Activated naive CD4-positive, alpha-beta T cell treated with anti-CD3 and anti-CD28 coated beads, Interleukin-2, amount 10 ng/mL, durations not matched to agents 7 days and 5 days (primary cell): ENCODE results near the gene SCLT1.

Source experiments
- CTCF ChIA-PET: fragments of 350-600 bp; sonication (Branson Sonifier 250); formaldehyde crosslinking; loops from one replicate; lab custom pipeline; 2021; ENCODE audit warnings: antibody characterized with exemption; lab: Charles Lee
- DNase-seq: peaks from one replicate; pipeline ENCODE4 v3.0.0-alpha.2; 2020
- H3K27ac Mint-ChIP-seq: one replicate; pipeline ENCODE4 v1.8.0; 2021; ENCODE audit warnings: mild to moderate bottlenecking, moderate library complexity, mixed read lengths
- H3K27me3 Mint-ChIP-seq: one replicate; pipeline ENCODE4 v1.8.0; 2021; ENCODE audit warnings: mild to moderate bottlenecking, mixed read lengths
- H3K36me3 Mint-ChIP-seq: one replicate; pipeline ENCODE4 v1.8.0; 2021; ENCODE audit warnings: mixed read lengths
- H3K4me1 Mint-ChIP-seq: one replicate; pipeline ENCODE4 v1.8.0; 2021; ENCODE audit warnings: mixed read lengths
- H3K4me3 Mint-ChIP-seq: one replicate; pipeline ENCODE4 v1.8.0; 2021; ENCODE audit warnings: mild to moderate bottlenecking, moderate library complexity, mixed read lengths
- H3K9me3 Mint-ChIP-seq: one replicate; pipeline ENCODE4 v1.8.0; 2021; ENCODE audit warnings: mixed read lengths

Gene SCLT1

GRCh38 chr4:128863312-128864075, 229.8 kb downstream of the SCLT1 start:
- no peak overlapping the region for H3K4me3 Mint-ChIP-seq
- no peaks in the 10 kb centered on the region for H3K9me3 Mint-ChIP-seq
- H3K4me1 Mint-ChIP-seq, result peaks cover 47% of the 10 kb centered on the region
- peak; percentile 74 for DNase-seq
- CTCF ChIA-PET, result interaction anchor here (0.7 to 2.9 kb wide), 10 partner anchors 9 to 409 kb away, joined by 3 to 16 read pairs (median 5); no protein-coding TSS in a partner anchor
- no peak overlapping the region for H3K27ac Mint-ChIP-seq
- no peaks in the 10 kb centered on the region for H3K27me3 Mint-ChIP-seq
- peaks cover 72% of the 10 kb centered on the region for H3K36me3 Mint-ChIP-seq

GRCh38 chr4:128862608-128863311, 230.6 kb downstream of the SCLT1 start:
- no peak overlapping the region for H3K4me3 Mint-ChIP-seq
- no peak for DNase-seq
- no peaks in the 10 kb centered on the region for H3K9me3 Mint-ChIP-seq
- H3K36me3 Mint-ChIP-seq, result peaks cover 71% of the 10 kb centered on the region
- H3K4me1 Mint-ChIP-seq, result peaks cover 47% of the 10 kb centered on the region
- CTCF ChIA-PET, result interaction anchor here (0.6 to 2.9 kb wide), 14 partner anchors 9 to 408 kb away, joined by 3 to 16 read pairs (median 4); no protein-coding TSS in a partner anchor
- peak overlapping the region; percentile 67 for H3K27ac Mint-ChIP-seq
- H3K27me3 Mint-ChIP-seq, result no peaks in the 10 kb centered on the region

GRCh38 chr4:128861856-128862518, 231.4 kb downstream of the SCLT1 start:
- Mint-ChIP-seq H3K27me3 (no peaks in the 10 kb centered on the region), H3K36me3 (peaks cover 74% of the 10 kb centered on the region), H3K4me3 (no peak overlapping the region), H3K9me3 (no peaks in the 10 kb centered on the region), H3K4me1 (peaks cover 47% of the 10 kb centered on the region), H3K27ac (peak overlapping the region; percentile 80)
- peak; percentile 32 for DNase-seq
- CTCF ChIA-PET, result interaction anchor here (0.6 to 2.9 kb wide), 11 partner anchors 8 to 288 kb away, joined by 3 to 16 read pairs (median 5); no protein-coding TSS in a partner anchor

GRCh38 chr4:128859887-128860677, 233.3 kb downstream of the SCLT1 start:
- H3K27ac Mint-ChIP-seq, result no peak overlapping the region
- H3K4me1 Mint-ChIP-seq, result peaks cover 49% of the 10 kb centered on the region
- peaks cover 72% of the 10 kb centered on the region for H3K36me3 Mint-ChIP-seq
- no peak overlapping the region for H3K4me3 Mint-ChIP-seq
- H3K9me3 Mint-ChIP-seq, result no peaks in the 10 kb centered on the region
- CTCF ChIA-PET, result no interaction called here
- no peak for DNase-seq
- H3K27me3 Mint-ChIP-seq, result no peaks in the 10 kb centered on the region

- peaks cover 72% of the 10 kb centered on the region for H3K36me3 Mint-ChIP-seq
- no peak for DNase-seq
- no peaks in the 10 kb centered on the region for H3K9me3 Mint-ChIP-seq
- CTCF ChIA-PET, result no interaction called here
- H3K27ac Mint-ChIP-seq, result no peak overlapping the region
- H3K4me3 Mint-ChIP-seq, result no peak overlapping the region
- no peaks in the 10 kb centered on the region for H3K27me3 Mint-ChIP-seq
- peaks cover 58% of the 10 kb centered on the region for H3K4me1 Mint-ChIP-seq
Observed at GRCh38 chr4:128858879-128859671, 234.3 kb downstream of the SCLT1 start.

GRCh38 chr4:128856246-128856645, 237.1 kb downstream of the SCLT1 start:
- Mint-ChIP-seq H3K27me3 (no peaks in the 10 kb centered on the region), H3K36me3 (peaks cover 76% of the 10 kb centered on the region), H3K4me3 (no peak overlapping the region), H3K27ac (no peak overlapping the region), H3K4me1 (peaks cover 41% of the 10 kb centered on the region), H3K9me3 (no peaks in the 10 kb centered on the region)
- CTCF ChIA-PET, result interaction anchor here (1.2 kb wide), 1 partner anchor 282 kb away, joined by 3 read pairs; no protein-coding TSS in a partner anchor
- no peak for DNase-seq

- no peaks in the 10 kb centered on the region for H3K27me3 Mint-ChIP-seq
- H3K4me1 Mint-ChIP-seq, result peaks cover 35% of the 10 kb centered on the region
- CTCF ChIA-PET, result interaction anchor here (2.1 to 2.8 kb wide), 2 partner anchors 8 to 43 kb away, joined by 7 to 16 read pairs; no protein-coding TSS in a partner anchor
- no peaks in the 10 kb centered on the region for H3K9me3 Mint-ChIP-seq
- no peak overlapping the region for H3K4me3 Mint-ChIP-seq
- H3K36me3 Mint-ChIP-seq, result peaks cover 73% of the 10 kb centered on the region
- H3K27ac Mint-ChIP-seq, result no peak overlapping the region
- no peak for DNase-seq
Observed at GRCh38 chr4:128855621-128856020, 237.7 kb downstream of the SCLT1 start.

GRCh38 chr4:128854433-128854832, 238.9 kb downstream of the SCLT1 start:
- Mint-ChIP-seq H3K36me3 (peaks cover 75% of the 10 kb centered on the region), H3K27ac (peak overlapping the region; percentile 17), H3K4me1 (peaks cover 25% of the 10 kb centered on the region), H3K27me3 (no peaks in the 10 kb centered on the region), H3K4me3 (no peak overlapping the region), H3K9me3 (no peaks in the 10 kb centered on the region)
- DNase-seq, result no peak
- CTCF ChIA-PET, result interaction anchor here (1.2 to 2.8 kb wide), 6 partner anchors 9 to 400 kb away, joined by 4 to 16 read pairs (median 4); partner anchors contain the start of gene SCLT1

- peak overlapping the region; percentile 17 for H3K27ac Mint-ChIP-seq
- no peak overlapping the region for H3K4me3 Mint-ChIP-seq
- CTCF ChIA-PET, result interaction anchor here (1.2 to 2.8 kb wide), 6 partner anchors 9 to 400 kb away, joined by 4 to 16 read pairs (median 4); partner anchors contain the start of gene SCLT1
- DNase-seq, result no peak
- H3K27me3 Mint-ChIP-seq, result no peaks in the 10 kb centered on the region
- H3K4me1 Mint-ChIP-seq, result peaks cover 18% of the 10 kb centered on the region
- H3K9me3 Mint-ChIP-seq, result no peaks in the 10 kb centered on the region
- peaks cover 72% of the 10 kb centered on the region for H3K36me3 Mint-ChIP-seq
Observed at GRCh38 chr4:128853741-128854140, 239.6 kb downstream of the SCLT1 start.

- Mint-ChIP-seq H3K4me3 (no peak overlapping the region), H3K9me3 (no peaks in the 10 kb centered on the region), H3K36me3 (peaks cover 76% of the 10 kb centered on the region), H3K27me3 (no peaks in the 10 kb centered on the region), H3K4me1 (peaks cover 18% of the 10 kb centered on the region), H3K27ac (no peak overlapping the region)
- no peak for DNase-seq
- CTCF ChIA-PET, result interaction anchor here (2.6 kb wide), 1 partner anchor 13 kb away, joined by 9 read pairs; no protein-coding TSS in a partner anchor
Observed at GRCh38 chr4:128850252-128850651, 243.1 kb downstream of the SCLT1 start.

- Mint-ChIP-seq H3K4me3 (no peak overlapping the region), H3K27ac (peak overlapping the region; percentile 40), H3K36me3 (peaks cover 77% of the 10 kb centered on the region), H3K9me3 (no peaks in the 10 kb centered on the region), H3K4me1 (peaks cover 1% of the 10 kb centered on the region), H3K27me3 (no peaks in the 10 kb centered on the region)
- DNase-seq, result no peak
- CTCF ChIA-PET, result interaction anchor here (2.6 kb wide), 1 partner anchor 14 kb away, joined by 9 read pairs; no protein-coding TSS in a partner anchor
Observed at GRCh38 chr4:128848461-128848860, 244.9 kb downstream of the SCLT1 start.

GRCh38 chr4:128847082-128847724, 246.1 kb downstream of the SCLT1 start:
- no peak for DNase-seq
- Mint-ChIP-seq H3K27me3 (no peaks in the 10 kb centered on the region), H3K4me1 (no peaks in the 10 kb centered on the region), H3K27ac (peak overlapping the region; percentile 10), H3K9me3 (no peaks in the 10 kb centered on the region), H3K36me3 (peaks cover 75% of the 10 kb centered on the region), H3K4me3 (no peak overlapping the region)
- CTCF ChIA-PET, result no interaction called here
